ENCODE data around the gene RAET1L. TPM values are rescaled to one million over a fixed set of nuclear protein-coding genes. Genes with fewer than 3 reads are reported as not detected.
"Not testable (repeated sequence)": the region's sequence is repeated elsewhere in the genome, so short reads cannot be mapped to it uniquely, and the experiment has no call there.

RAET1L gene
- total RNA-seq, 1 donor: not detected

DNA sequence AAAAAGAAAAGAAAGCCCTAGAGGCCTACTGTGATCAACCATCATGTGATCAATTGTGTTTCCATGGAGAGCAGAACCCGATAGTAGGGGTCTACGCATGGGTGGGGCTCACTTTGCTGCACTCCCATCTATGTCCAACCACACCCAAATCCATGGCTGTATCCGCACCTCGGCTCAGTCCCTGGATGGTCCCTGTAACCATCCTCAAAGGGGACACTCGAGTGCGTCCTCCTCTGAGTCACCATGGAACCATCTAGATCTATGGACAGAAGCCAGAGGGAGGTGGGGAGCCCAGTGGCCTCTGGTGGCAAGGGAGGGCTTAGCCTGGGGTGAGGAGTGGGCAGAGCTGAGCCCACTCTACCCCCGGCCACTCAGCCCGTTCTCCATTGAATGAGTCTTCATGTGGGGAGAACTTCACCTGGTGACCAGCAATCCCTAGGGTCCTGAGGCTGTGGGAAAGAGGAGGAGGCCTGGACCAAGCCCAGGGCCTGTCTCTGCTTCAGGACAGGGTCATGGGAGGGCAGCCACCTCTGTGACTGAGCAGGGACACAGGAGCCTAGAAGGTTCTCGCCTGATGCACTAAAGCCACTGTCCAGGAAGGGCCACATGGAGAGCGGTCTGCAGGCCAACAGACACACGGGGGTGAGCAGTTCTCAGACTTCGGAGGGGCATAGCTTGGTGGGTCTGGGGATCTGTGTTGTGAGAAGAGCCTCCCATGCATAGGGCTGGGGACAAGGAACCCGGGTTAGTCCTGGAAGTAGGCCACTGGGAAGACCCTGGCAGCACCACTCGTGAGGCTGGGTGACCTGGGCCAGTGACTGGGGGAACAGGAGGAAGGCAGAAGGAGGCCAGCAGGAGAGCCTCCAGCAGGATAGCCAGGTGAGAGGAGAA is 19.3 kb downstream of the RAET1L start:
- no peak for DNase-seq (ENCODE audit: low read depth)
- TF ChIP-seq CTCF (IDR thresholded peaks at IDR 0.05; ENCODE audit: insufficient read depth, low read length): no peak
- H3K4me3 ChIP-seq (ENCODE audit: low read depth, low read length): no peak overlapping the region

DNA sequence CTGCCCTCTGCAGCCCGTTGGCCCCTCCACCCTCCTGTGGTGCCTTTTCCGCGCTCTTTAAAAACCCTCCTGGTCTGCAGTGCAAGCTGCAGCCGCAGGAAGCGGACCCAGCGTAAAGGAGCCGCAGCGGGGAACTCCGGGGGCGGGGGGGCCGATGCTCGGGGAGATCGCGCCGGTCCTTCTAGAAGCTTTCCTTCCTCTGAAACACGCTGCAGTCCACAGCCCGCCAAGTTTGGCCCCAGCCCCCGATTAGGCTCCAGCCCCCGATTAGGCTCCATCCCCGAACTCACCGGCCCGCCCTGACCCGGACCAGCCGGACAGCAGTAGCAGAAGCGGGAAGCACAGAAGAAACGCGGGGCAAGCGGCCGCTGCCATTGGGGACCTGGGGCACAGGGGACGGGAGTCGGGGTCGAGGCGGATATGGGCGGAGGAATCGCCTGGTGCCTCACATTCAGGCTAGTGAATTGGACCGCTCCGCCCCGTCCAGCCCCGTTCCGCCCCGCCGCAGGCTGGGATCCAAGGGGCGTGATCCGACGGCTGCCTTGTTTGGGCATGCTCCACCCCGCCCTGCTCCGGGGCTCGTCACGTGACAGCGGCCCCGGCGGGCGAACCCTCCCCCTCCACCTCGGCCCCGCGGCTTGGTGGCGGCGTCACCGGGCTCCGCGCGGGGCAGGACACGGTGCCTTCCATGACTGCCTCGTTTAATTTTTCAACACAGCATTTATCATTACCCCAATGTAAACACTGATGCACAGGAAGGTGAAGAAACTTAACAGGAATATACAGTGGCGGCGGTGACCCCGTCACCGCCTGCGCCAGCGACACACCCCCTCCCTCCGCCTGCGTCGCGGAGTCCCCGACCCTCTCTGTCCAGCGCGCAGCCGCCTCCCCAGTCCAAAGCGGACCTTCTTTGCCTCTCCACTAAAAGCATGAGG is 20.3 kb downstream of the RAET1L start:
- TF ChIP-seq CTCF (IDR thresholded peaks at IDR 0.05; ENCODE audit: insufficient read depth, low read length): no peak
- peak; percentile 75 for DNase-seq (ENCODE audit: low read depth)
- peak overlapping the region; percentile 66 for H3K4me3 ChIP-seq (ENCODE audit: low read depth, low read length)

DNA sequence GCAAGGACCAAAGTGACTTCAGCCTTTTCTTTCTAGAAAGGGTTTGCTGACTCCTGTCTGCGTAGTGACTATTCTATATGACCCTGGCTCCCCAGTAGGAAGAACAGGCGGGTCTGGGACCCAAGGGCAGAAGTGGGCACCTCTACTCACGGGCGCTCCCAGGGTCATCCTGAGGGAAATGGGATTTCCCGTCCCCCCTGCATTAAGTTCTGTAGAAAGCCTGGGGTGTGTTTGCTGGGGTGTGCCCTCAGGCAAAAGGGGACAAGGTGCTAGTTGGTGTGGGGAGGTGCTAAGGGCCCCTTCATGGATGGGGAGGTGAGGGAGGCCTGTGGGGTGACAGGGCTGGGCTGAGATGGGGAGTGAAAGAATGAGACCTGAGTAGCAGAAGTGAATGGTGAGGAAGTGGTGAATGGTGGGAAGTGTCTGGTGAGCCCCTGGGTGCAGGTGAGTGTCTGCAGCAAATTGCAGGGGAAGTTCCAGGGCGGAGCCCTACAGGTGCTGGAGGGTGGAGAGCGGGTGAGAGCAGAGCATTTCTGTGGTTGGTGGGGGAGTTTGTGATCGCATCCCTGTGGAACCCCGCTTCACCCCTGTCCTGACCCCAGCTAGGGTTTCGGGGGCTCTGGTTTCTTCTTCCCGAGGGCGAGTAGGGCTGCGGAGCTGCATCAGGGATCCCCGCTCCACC is 21.1 kb downstream of the RAET1L start:
- TF ChIP-seq CTCF (IDR thresholded peaks at IDR 0.05; ENCODE audit: insufficient read depth, low read length): no peak

DNA sequence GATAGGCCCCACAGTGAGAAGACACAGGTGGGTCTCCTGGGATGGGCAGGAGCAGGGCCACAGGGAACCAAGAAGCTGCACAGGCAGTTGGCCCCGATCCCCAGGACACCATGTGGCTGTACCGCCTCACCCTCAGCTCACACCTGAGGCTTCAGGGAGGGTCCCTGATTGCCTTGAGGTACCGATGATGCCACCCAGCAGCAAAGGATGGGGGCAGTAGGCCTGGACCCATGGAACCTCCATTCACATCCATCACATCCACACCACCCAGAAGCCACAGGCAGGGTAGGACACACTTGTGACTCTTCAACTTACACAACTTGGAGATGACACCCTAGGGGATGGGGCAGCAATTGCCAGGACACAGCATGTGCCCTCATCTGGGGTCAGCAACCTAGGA is 21.7 kb downstream of the RAET1L start:
- H3K4me3 ChIP-seq (ENCODE audit: low read depth, low read length); DNase-seq (ENCODE audit: low read depth): not testable (repeated sequence)

More for the DNA sequence above, 21.1 kb downstream of the RAET1L start:
- peak overlapping the region; percentile 66 for H3K4me3 ChIP-seq (ENCODE audit: low read depth, low read length)
- DNase-seq (ENCODE audit: low read depth): no peak

DNA sequence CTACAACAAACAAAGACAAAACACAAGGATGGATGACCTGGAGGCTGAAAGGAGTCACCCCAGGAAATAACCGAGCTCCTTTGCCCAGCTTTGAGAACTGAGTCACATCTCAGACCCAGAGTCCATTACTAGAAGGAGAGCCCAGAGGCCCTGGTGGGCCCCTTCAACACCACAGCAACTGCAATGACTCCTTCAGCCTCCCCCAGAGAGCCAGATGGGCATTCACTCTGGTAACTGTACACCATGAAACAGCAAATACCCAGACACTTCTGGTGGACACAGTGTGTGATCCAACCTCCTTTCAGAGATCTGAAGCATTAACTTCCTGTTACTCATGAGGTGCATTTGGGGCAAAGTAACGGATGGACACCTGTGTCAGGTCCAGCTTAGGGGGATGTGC is 22.6 kb downstream of the RAET1L start:
- no peak overlapping the region for H3K4me3 ChIP-seq (ENCODE audit: low read depth, low read length)

GRCh38 chr6:150001295-150002008 is 23.9 kb downstream of the RAET1L start:
- DNase-seq (ENCODE audit: low read depth): no peak
- TF ChIP-seq CTCF (IDR thresholded peaks at IDR 0.05; ENCODE audit: insufficient read depth, low read length): no peak
- no peak overlapping the region for H3K4me3 ChIP-seq (ENCODE audit: low read depth, low read length)

More for the DNA sequence above, 22.6 kb downstream of the RAET1L start:
- no peak for DNase-seq (ENCODE audit: low read depth)
- no peak for TF ChIP-seq CTCF (IDR thresholded peaks at IDR 0.05; ENCODE audit: insufficient read depth, low read length)

Measured in fibroblast of the aortic adventitia (primary cell).